WI38 (cell line): ENCODE results near the gene KRT35.
"Not testable (repeated sequence)": the region's sequence is repeated elsewhere in the genome, so short reads cannot be mapped to it uniquely, and the experiment has no call there.

Experiments used
- H3K4me3 ChIP-seq: 2 replicates; pipeline ENCODE4 v1.5.1; 2011; ENCODE audit warnings: low read depth, mild to moderate bottlenecking, control low read depth, low read length
- CTCF ChIP-seq: IDR thresholded peaks from 2 replicates; pipeline ENCODE4 v1.5.1; 2012; ENCODE audit warnings: low read depth, mild to moderate bottlenecking, control low read depth, low read length

The KRT35 gene

GRCh38 chr17:41439375-41439774, 41.6 kb downstream of the KRT35 start:
- TF ChIP-seq CTCF: no peak

GRCh38 chr17:41437769-41438168, 43.2 kb downstream of the KRT35 start:
- TF ChIP-seq CTCF: no peak
- H3K4me3 ChIP-seq: no peak overlapping the region

More at GRCh38 chr17:41439375-41439774, 41.6 kb downstream of the KRT35 start:
- no peak overlapping the region for H3K4me3 ChIP-seq

GRCh38 chr17:41437254-41437653, 43.7 kb downstream of the KRT35 start:
- no peak for TF ChIP-seq CTCF
- H3K4me3 ChIP-seq: no peak overlapping the region

GRCh38 chr17:41434415-41434814, 46.5 kb downstream of the KRT35 start:
- no peak overlapping the region for H3K4me3 ChIP-seq
- no peak for TF ChIP-seq CTCF

GRCh38 chr17:41434005-41434404, 46.9 kb downstream of the KRT35 start:
- H3K4me3 ChIP-seq: no peak overlapping the region
- TF ChIP-seq CTCF: no peak

GRCh38 chr17:41433586-41433985, 47.4 kb downstream of the KRT35 start:
- TF ChIP-seq CTCF: no peak
- H3K4me3 ChIP-seq: no peak overlapping the region

GRCh38 chr17:41430376-41430775, 50.6 kb downstream of the KRT35 start:
- H3K4me3 ChIP-seq: not testable (repeated sequence)

- TF ChIP-seq CTCF: no peak
- H3K4me3 ChIP-seq: no peak overlapping the region
These were observed 51.3 kb downstream of the KRT35 start for GRCh38 chr17:41429667-41430066.
